ENCODE results near the gene MATK. TPM values are rescaled to one million over a fixed set of nuclear protein-coding genes. Genes with fewer than 3 reads are reported as not detected.
"Not testable (repeated sequence)": the region's sequence is repeated elsewhere in the genome, so short reads cannot be mapped to it uniquely, and the experiment has no call there.

The MATK gene
- polyA plus RNA-seq, 1 donor = 4.9 TPM

- not testable (repeated sequence) for H3K27ac ChIP-seq (ENCODE audit: low read length); H3K4me3 ChIP-seq (ENCODE audit: low read length); H3K9me3 ChIP-seq (ENCODE audit: control insufficient read depth, low read depth, low read length); H3K4me1 ChIP-seq (ENCODE audit: control insufficient read depth, insufficient read depth, low read length); DNase-seq; H3K27me3 ChIP-seq (ENCODE audit: control insufficient read depth, insufficient read depth, low read length); H3K36me3 ChIP-seq (ENCODE audit: control insufficient read depth, insufficient read depth, low read length)
- WGBS (ENCODE audit: insufficient coverage, low lambda C conversion rate) = no CpG with 5 or more reads among the region's 9 CpGs
These were observed 30.0 kb upstream of the MATK start for GRCh38 chr19:3816148-3816547.

GRCh38 chr19:3814648-3815047, 28.5 kb upstream of the MATK start:
- Histone ChIP-seq H3K9me3 (ENCODE audit: control insufficient read depth, low read depth, low read length) (peaks cover 2% of the 10 kb centered on the region), H3K36me3 (ENCODE audit: control insufficient read depth, insufficient read depth, low read length) (no peaks in the 10 kb centered on the region), H3K27ac (ENCODE audit: low read length) (no peak overlapping the region), H3K4me1 (ENCODE audit: control insufficient read depth, insufficient read depth, low read length) (no peaks in the 10 kb centered on the region), H3K4me3 (ENCODE audit: low read length) (no peak overlapping the region), H3K27me3 (ENCODE audit: control insufficient read depth, insufficient read depth, low read length) (no peaks in the 10 kb centered on the region)
- no peak for DNase-seq
- 80% methylated on average over 1 of the region's 4 CpGs for WGBS (ENCODE audit: insufficient coverage, low lambda C conversion rate)

- no peaks in the 10 kb centered on the region for H3K36me3 ChIP-seq (ENCODE audit: control insufficient read depth, insufficient read depth, low read length)
- H3K27ac ChIP-seq (ENCODE audit: low read length) = no peak overlapping the region
- H3K27me3 ChIP-seq (ENCODE audit: control insufficient read depth, insufficient read depth, low read length) = no peaks in the 10 kb centered on the region
- no peak overlapping the region for H3K4me3 ChIP-seq (ENCODE audit: low read length)
- no CpG with 5 or more reads among the region's 22 CpGs for WGBS (ENCODE audit: insufficient coverage, low lambda C conversion rate)
- DNase-seq = no peak
- peaks cover 4% of the 10 kb centered on the region for H3K9me3 ChIP-seq (ENCODE audit: control insufficient read depth, low read depth, low read length)
- no peaks in the 10 kb centered on the region for H3K4me1 ChIP-seq (ENCODE audit: control insufficient read depth, insufficient read depth, low read length)
These were observed 27.6 kb upstream of the MATK start for GRCh38 chr19:3813473-3814392.

GRCh38 chr19:3810708-3811355, 24.7 kb upstream of the MATK start:
- no peaks in the 10 kb centered on the region for H3K4me1 ChIP-seq (ENCODE audit: control insufficient read depth, insufficient read depth, low read length)
- no peak for DNase-seq
- no peak overlapping the region for H3K4me3 ChIP-seq (ENCODE audit: low read length)
- H3K27me3 ChIP-seq (ENCODE audit: control insufficient read depth, insufficient read depth, low read length) = no peaks in the 10 kb centered on the region
- peaks cover 7% of the 10 kb centered on the region for H3K9me3 ChIP-seq (ENCODE audit: control insufficient read depth, low read depth, low read length)
- no CpG with 5 or more reads among the region's 38 CpGs for WGBS (ENCODE audit: insufficient coverage, low lambda C conversion rate)
- no peak overlapping the region for H3K27ac ChIP-seq (ENCODE audit: low read length)
- H3K36me3 ChIP-seq (ENCODE audit: control insufficient read depth, insufficient read depth, low read length) = no peaks in the 10 kb centered on the region

GRCh38 chr19:3809881-3810707, 23.9 kb upstream of the MATK start:
- DNase-seq = no peak
- Histone ChIP-seq H3K4me3 (ENCODE audit: low read length) (no peak overlapping the region), H3K4me1 (ENCODE audit: control insufficient read depth, insufficient read depth, low read length) (no peaks in the 10 kb centered on the region), H3K36me3 (ENCODE audit: control insufficient read depth, insufficient read depth, low read length) (no peaks in the 10 kb centered on the region), H3K27ac (ENCODE audit: low read length) (no peak overlapping the region), H3K27me3 (ENCODE audit: control insufficient read depth, insufficient read depth, low read length) (no peaks in the 10 kb centered on the region), H3K9me3 (ENCODE audit: control insufficient read depth, low read depth, low read length) (peaks cover 7% of the 10 kb centered on the region)
- WGBS (ENCODE audit: insufficient coverage, low lambda C conversion rate) = 60% methylated on average over 1 of the region's 26 CpGs

- H3K9me3 ChIP-seq (ENCODE audit: control insufficient read depth, low read depth, low read length) = peaks cover 7% of the 10 kb centered on the region
- H3K4me3 ChIP-seq (ENCODE audit: low read length) = no peak overlapping the region
- H3K4me1 ChIP-seq (ENCODE audit: control insufficient read depth, insufficient read depth, low read length) = no peaks in the 10 kb centered on the region
- peaks cover 2% of the 10 kb centered on the region for H3K27me3 ChIP-seq (ENCODE audit: control insufficient read depth, insufficient read depth, low read length)
- no peak for DNase-seq
- H3K36me3 ChIP-seq (ENCODE audit: control insufficient read depth, insufficient read depth, low read length) = no peaks in the 10 kb centered on the region
- no peak overlapping the region for H3K27ac ChIP-seq (ENCODE audit: low read length)
- WGBS (ENCODE audit: insufficient coverage, low lambda C conversion rate) = no CpG with 5 or more reads among the region's 33 CpGs
These were observed 22.4 kb upstream of the MATK start for GRCh38 chr19:3808420-3809143.

- peaks cover 7% of the 10 kb centered on the region for H3K9me3 ChIP-seq (ENCODE audit: control insufficient read depth, low read depth, low read length)
- 90% methylated on average over 2 of the region's 35 CpGs for WGBS (ENCODE audit: insufficient coverage, low lambda C conversion rate)
- peaks cover 8% of the 10 kb centered on the region for H3K27me3 ChIP-seq (ENCODE audit: control insufficient read depth, insufficient read depth, low read length)
- H3K4me3 ChIP-seq (ENCODE audit: low read length) = no peak overlapping the region
- no peak overlapping the region for H3K27ac ChIP-seq (ENCODE audit: low read length)
- H3K36me3 ChIP-seq (ENCODE audit: control insufficient read depth, insufficient read depth, low read length) = no peaks in the 10 kb centered on the region
- no peaks in the 10 kb centered on the region for H3K4me1 ChIP-seq (ENCODE audit: control insufficient read depth, insufficient read depth, low read length)
- no peak for DNase-seq
These were observed 21.6 kb upstream of the MATK start for GRCh38 chr19:3807574-3808354.

- H3K27ac ChIP-seq (ENCODE audit: low read length) = no peak overlapping the region
These were observed 20.9 kb upstream of the MATK start for GRCh38 chr19:3807131-3807480.

GRCh38 chr19:3805859-3806258, 19.7 kb upstream of the MATK start:
- Histone ChIP-seq H3K27ac (ENCODE audit: low read length) (no peak overlapping the region), H3K27me3 (ENCODE audit: control insufficient read depth, insufficient read depth, low read length) (peaks cover 23% of the 10 kb centered on the region), H3K9me3 (ENCODE audit: control insufficient read depth, low read depth, low read length) (peaks cover 12% of the 10 kb centered on the region), H3K4me1 (ENCODE audit: control insufficient read depth, insufficient read depth, low read length) (no peaks in the 10 kb centered on the region), H3K36me3 (ENCODE audit: control insufficient read depth, insufficient read depth, low read length) (no peaks in the 10 kb centered on the region), H3K4me3 (ENCODE audit: low read length) (no peak overlapping the region)
- DNase-seq = no peak
- 50% methylated on average over 2 of the region's 29 CpGs for WGBS (ENCODE audit: insufficient coverage, low lambda C conversion rate)

More at GRCh38 chr19:3807131-3807480, 20.9 kb upstream of the MATK start:
- no peaks in the 10 kb centered on the region for H3K36me3 ChIP-seq (ENCODE audit: control insufficient read depth, insufficient read depth, low read length)
- H3K4me1 ChIP-seq (ENCODE audit: control insufficient read depth, insufficient read depth, low read length) = no peaks in the 10 kb centered on the region
- WGBS (ENCODE audit: insufficient coverage, low lambda C conversion rate) = no CpG with 5 or more reads among the region's 19 CpGs
- peaks cover 7% of the 10 kb centered on the region for H3K9me3 ChIP-seq (ENCODE audit: control insufficient read depth, low read depth, low read length)
- DNase-seq = no peak
- no peak overlapping the region for H3K4me3 ChIP-seq (ENCODE audit: low read length)
- H3K27me3 ChIP-seq (ENCODE audit: control insufficient read depth, insufficient read depth, low read length) = peaks cover 11% of the 10 kb centered on the region
